HCT116 (cell line): ENCODE results near the gene PSORS1C1. TPM values are rescaled to one million over a fixed set of nuclear protein-coding genes. Genes with fewer than 3 reads are reported as not detected.

ENCODE experiments used
- ATAC-seq: fragments of 200-7000 bp; cut with Tn5 transposase; 2 replicates; pipeline ENCODE4 v1.9.1; 2020; ENCODE audit warnings: mild to moderate bottlenecking, moderate library complexity
- BruUV-seq: library from RNA; stranded (reverse); fragments of 400-500 nt; replicated peaks from 2 replicates; lab custom pipeline; 2021; lab: Mats Ljungman, UMichigan
- CTCF ChIA-PET: fragments of 300-600 bp; sonication (Branson Sonifier 250); formaldehyde crosslinking; loops from one replicate; lab custom pipeline; 2021; ENCODE audit warnings: antibody characterized with exemption; lab: Charles Lee
- POLR2A ChIA-PET: fragments of 300-600, 350-600 bp; sonication (Branson Sonifier 250); formaldehyde crosslinking; loops from one replicate; lab custom pipeline; 2021; ENCODE audit warnings: antibody characterized with exemption; lab: Charles Lee
- RAD21 ChIA-PET, 2 experiments: fragments of 300-600 bp; sonication (Branson Sonifier 250); formaldehyde crosslinking; loops; one replicate each; lab custom pipeline; 2023; ENCODE audit warnings: low total read pairs in 2 of 2; ENCODE audit not compliant: uncharacterized antibody in 2 of 2, unreplicated experiment in 2 of 2, low non-redundant PET in 1 of 2; lab: Charles Lee
- DNase-seq: peaks from one replicate; pipeline ENCODE4 v3.0.0-alpha.2; 2010; ENCODE audit warnings: low read depth, low spot score
- H2AFZ ChIP-seq: fragments of 200-600 bp; shearing (Covaris generic), sonication (generic); 2 replicates; pipeline ENCODE4 v1.6.1; 2017; ENCODE audit warnings: low read depth, mixed run types, mixed read lengths, antibody characterized with exemption, low read length; ENCODE audit not compliant: poor library complexity, severe bottlenecking
- H3K27ac ChIP-seq: 2 replicates; pipeline ENCODE4 v1.5.1; 2012; ENCODE audit warnings: low read depth, low read length
- H3K27me3 ChIP-seq: fragments of 200-600 bp; sonication (generic); 2 replicates; pipeline ENCODE4 v1.6.1; 2016; ENCODE audit warnings: mixed run types, low read length, mixed read lengths; ENCODE audit not compliant: insufficient read depth
- H3K36me3 ChIP-seq, 2 experiments: fragments of 200-500 bp in 1 of 2; fragments of 200-600 bp in 1 of 2; sonication (Bioruptor generic) in 1 of 2; sonication (generic) in 1 of 2; 2 replicates each; pipeline versions ENCODE4 v1.5.1 to v1.6.1; 2014 to 2016; ENCODE audit warnings: low read length in 2 of 2, inconsistent platforms in 1 of 2, mixed read lengths in 1 of 2, mixed run types in 1 of 2; ENCODE audit not compliant: insufficient read depth in 2 of 2, control insufficient read depth in 1 of 2
- H3K4me1 ChIP-seq, 2 experiments: fragments of 200-600 bp in 1 of 2; sonication (generic) in 1 of 2; 2 replicates each; pipeline versions ENCODE4 v1.5.1 to v1.6.1; 2012 to 2017; ENCODE audit warnings: low read length in 2 of 2, inconsistent platforms in 1 of 2, mild to moderate bottlenecking in 1 of 2, mixed read lengths in 1 of 2, mixed run types in 1 of 2, moderate library complexity in 1 of 2; ENCODE audit not compliant: insufficient read depth in 2 of 2, control insufficient read depth in 1 of 2
- H3K4me2 ChIP-seq: fragments of 200-600 bp; sonication (generic); 2 replicates; pipeline ENCODE4 v1.6.1; 2017; ENCODE audit warnings: mixed run types, low read length, mixed read lengths
- H3K4me3 ChIP-seq, 2 experiments: fragments of 200-600 bp in 1 of 2; sonication (generic) in 1 of 2; replicated peaks in 1 of 2; 2 replicates each; pipeline ENCODE4 v1.5.1; 2011 to 2016; ENCODE audit warnings: low read length in 2 of 2, control low read depth in 1 of 2, low read depth in 1 of 2, mild to moderate bottlenecking in 1 of 2, mixed read lengths in 1 of 2, mixed run types in 1 of 2
- H3K79me2 ChIP-seq: fragments of 200-600 bp; sonication (generic); 2 replicates; pipeline ENCODE4 v1.6.1; 2017; ENCODE audit warnings: mild to moderate bottlenecking, mixed run types, low read length, moderate library complexity, mixed read lengths; ENCODE audit not compliant: insufficient read depth
- H3K9ac ChIP-seq: fragments of 200-600 bp; sonication (generic); 2 replicates; pipeline ENCODE4 v1.6.1; 2016; ENCODE audit warnings: low read length, mixed read lengths
- H3K9me2 ChIP-seq: fragments of 200-600 bp; sonication (generic), shearing (Covaris generic); 2 replicates; pipeline ENCODE4 v1.6.1; 2017; ENCODE audit warnings: mixed run types, mild to moderate bottlenecking, moderate library complexity; ENCODE audit not compliant: insufficient read depth
- H3K9me3 ChIP-seq, 2 experiments: fragments of 200-500 bp in 1 of 2; fragments of 200-600 bp in 1 of 2; sonication (Bioruptor generic) in 1 of 2; sonication (generic) in 1 of 2; 2 replicates each; pipeline ENCODE4 v1.6.1; 2014 to 2017; ENCODE audit warnings: low read length in 2 of 2, mixed read lengths in 2 of 2, inconsistent platforms in 1 of 2, low read depth in 1 of 2, mild to moderate bottlenecking in 1 of 2, mixed run types in 1 of 2, moderate library complexity in 1 of 2; ENCODE audit not compliant: control insufficient read depth in 1 of 2, insufficient read depth in 1 of 2
- H4K20me1 ChIP-seq: fragments of 200-600 bp; sonication (generic), shearing (Covaris generic); 2 replicates; pipeline ENCODE4 v1.6.1; 2017; ENCODE audit warnings: mixed run types, mild to moderate bottlenecking, moderate library complexity; ENCODE audit not compliant: insufficient read depth
- CBX3 ChIP-seq: IDR thresholded peaks from 2 replicates; pipeline ENCODE4 v1.6.1; 2012; ENCODE audit warnings: low read depth
- CEBPB ChIP-seq: IDR thresholded peaks from 2 replicates; pipeline ENCODE4 v1.6.1; 2012; ENCODE audit warnings: low read depth
- EGR1 ChIP-seq: IDR thresholded peaks from 2 replicates; pipeline ENCODE4 v1.6.1; 2012; ENCODE audit warnings: low read depth
- EZH2 ChIP-seq: fragments of 200-600 bp; sonication (generic); IDR thresholded peaks from 2 replicates; pipeline ENCODE4 v1.6.1; 2017; ENCODE audit warnings: antibody characterized with exemption, mixed run types
- JUND ChIP-seq: IDR thresholded peaks from 2 replicates; pipeline ENCODE4 v1.6.1; 2012
- POLR2AphosphoS5 ChIP-seq: IDR thresholded peaks from 2 replicates; pipeline ENCODE4 v1.6.1; 2011; ENCODE audit warnings: mild to moderate bottlenecking, low read depth, low read length, moderate library complexity
- RAD21 ChIP-seq: IDR thresholded peaks from 2 replicates; pipeline ENCODE4 v1.6.1; 2012; ENCODE audit warnings: low read depth, mild to moderate bottlenecking
- SIN3A ChIP-seq: IDR thresholded peaks from 2 replicates; pipeline ENCODE4 v1.6.1; 2012; ENCODE audit warnings: low read depth
- TCF7L2 ChIP-seq: IDR thresholded peaks from 2 replicates; pipeline ENCODE4 v1.7.0; 2011; ENCODE audit warnings: borderline replicate concordance, inconsistent platforms; ENCODE audit not compliant: insufficient read depth, insufficient read length; ENCODE audit errors: extremely low read depth
- YY1 ChIP-seq: IDR thresholded peaks from 2 replicates; pipeline ENCODE4 v1.6.1; 2011; ENCODE audit warnings: low read length, low read depth, moderate library complexity, mild to moderate bottlenecking; ENCODE audit not compliant: insufficient replicate concordance; ENCODE audit errors: extremely low read depth
- intact Hi-C: fragments of 100-400 bp; cut with micrococcal nuclease; formaldehyde crosslinking; loops from 2 replicates; pipeline ENCODE4 v1.10.0; 2022
- total RNA-seq: library from RNA; stranded (reverse); gene quantifications from one replicate; pipeline ENCODE4 v1.2.1, GENCODE V29; 2021; ENCODE audit not compliant: unreplicated experiment
- TF ChIP-seq, protein P1 (sequence below), 3 experiments: fragments of 200-600 bp in 1 of 3; sonication (generic) in 1 of 3; IDR thresholded peaks in 2 of 3; conservative IDR thresholded peaks in 1 of 3; 2 replicates each; pipeline ENCODE4 v1.5.1; 2012 to 2017; ENCODE audit warnings: low read depth in 2 of 3, low read length in 2 of 3, antibody characterized with exemption in 1 of 3, borderline replicate concordance in 1 of 3, control low read depth in 1 of 3, mild to moderate bottlenecking in 1 of 3, mixed read lengths in 1 of 3, mixed run types in 1 of 3, moderate library complexity in 1 of 3; ENCODE audit not compliant: insufficient read depth in 1 of 3
- TF ChIP-seq, protein P2 (sequence below): IDR thresholded peaks from 2 replicates; pipeline ENCODE4 v1.6.1; 2012
- TF ChIP-seq, protein P3 (sequence below): IDR thresholded peaks from 2 replicates; pipeline ENCODE4 v1.6.1; 2012

The PSORS1C1 gene
- total RNA-seq, 1 experiment from 2014 or later, result 9.8 TPM

DNA sequence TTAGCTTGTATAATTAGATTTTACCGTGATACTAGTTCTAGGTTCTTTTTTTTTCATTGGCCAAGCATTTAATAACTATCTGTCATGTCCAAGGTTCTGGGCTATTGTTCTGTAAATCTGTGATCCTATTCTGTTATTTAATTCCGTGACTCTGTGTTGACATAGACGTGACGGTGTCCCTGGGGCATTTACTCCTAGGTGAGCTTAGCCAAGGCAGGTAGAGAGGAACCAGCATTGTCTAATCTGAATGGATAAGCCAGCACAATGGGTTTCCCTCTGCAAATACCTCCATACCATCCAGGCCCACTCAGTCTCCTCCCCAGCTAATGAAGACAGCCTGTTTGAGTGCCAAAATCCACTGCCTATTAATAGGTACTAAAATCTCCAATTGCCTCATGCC is 14.5 kb downstream of the PSORS1C1 start (continued):
- TF ChIP-seq RAD21, result no peak
- no peak for TF ChIP-seq SIN3A
- no peak for TF ChIP-seq CBX3
- TF ChIP-seq, protein P1, sequence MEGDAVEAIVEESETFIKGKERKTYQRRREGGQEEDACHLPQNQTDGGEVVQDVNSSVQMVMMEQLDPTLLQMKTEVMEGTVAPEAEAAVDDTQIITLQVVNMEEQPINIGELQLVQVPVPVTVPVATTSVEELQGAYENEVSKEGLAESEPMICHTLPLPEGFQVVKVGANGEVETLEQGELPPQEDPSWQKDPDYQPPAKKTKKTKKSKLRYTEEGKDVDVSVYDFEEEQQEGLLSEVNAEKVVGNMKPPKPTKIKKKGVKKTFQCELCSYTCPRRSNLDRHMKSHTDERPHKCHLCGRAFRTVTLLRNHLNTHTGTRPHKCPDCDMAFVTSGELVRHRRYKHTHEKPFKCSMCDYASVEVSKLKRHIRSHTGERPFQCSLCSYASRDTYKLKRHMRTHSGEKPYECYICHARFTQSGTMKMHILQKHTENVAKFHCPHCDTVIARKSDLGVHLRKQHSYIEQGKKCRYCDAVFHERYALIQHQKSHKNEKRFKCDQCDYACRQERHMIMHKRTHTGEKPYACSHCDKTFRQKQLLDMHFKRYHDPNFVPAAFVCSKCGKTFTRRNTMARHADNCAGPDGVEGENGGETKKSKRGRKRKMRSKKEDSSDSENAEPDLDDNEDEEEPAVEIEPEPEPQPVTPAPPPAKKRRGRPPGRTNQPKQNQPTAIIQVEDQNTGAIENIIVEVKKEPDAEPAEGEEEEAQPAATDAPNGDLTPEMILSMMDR (IDR thresholded peaks at IDR 0.05 in 2 of 3, conservative IDR thresholded peaks at IDR 0.05 in 1 of 3; ENCODE audit: borderline replicate concordance in 1 of 3, insufficient read depth in 1 of 3, low read depth in 2 of 3, low read length in 2 of 3), result no peak
- TF ChIP-seq EZH2, result no peak
- TF ChIP-seq EGR1, result no peak
- TF ChIP-seq CEBPB, result no peak
- TF ChIP-seq, protein P2, sequence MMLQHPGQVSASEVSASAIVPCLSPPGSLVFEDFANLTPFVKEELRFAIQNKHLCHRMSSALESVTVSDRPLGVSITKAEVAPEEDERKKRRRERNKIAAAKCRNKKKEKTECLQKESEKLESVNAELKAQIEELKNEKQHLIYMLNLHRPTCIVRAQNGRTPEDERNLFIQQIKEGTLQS, result no peak
- no peak for TF ChIP-seq JUND
- TF ChIP-seq YY1, result no peak

DNA sequence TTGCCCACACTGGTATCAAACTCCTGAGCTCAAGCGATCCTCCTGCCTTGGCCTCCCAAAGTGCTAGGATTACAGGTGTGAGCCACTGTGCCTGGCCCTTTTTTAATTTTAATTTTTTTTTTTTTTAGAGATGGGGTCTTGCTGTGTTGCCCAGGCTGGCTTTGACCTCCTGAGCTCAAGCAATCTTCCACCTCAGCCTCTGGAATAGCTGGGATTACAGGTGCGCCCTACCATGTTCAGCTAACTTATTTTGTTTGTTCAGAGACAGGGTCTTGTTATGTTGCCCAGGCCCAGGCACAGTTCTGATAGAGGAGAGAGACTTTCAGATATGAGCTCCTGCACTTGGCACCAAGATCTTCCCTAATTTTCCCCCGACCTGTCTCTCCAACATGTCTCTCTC is 16.2 kb downstream of the PSORS1C1 start:
- H3K9ac ChIP-seq, result no peak overlapping the region
- no peaks in the 10 kb centered on the region for H3K36me3 ChIP-seq
- H2AFZ ChIP-seq, result no peak overlapping the region
- ATAC-seq (no peak), DNase-seq (no peak)
- CTCF ChIA-PET, result interaction anchor here (1.3 to 2.6 kb wide), 2 partner anchors 9 to 16 kb away, joined by 4 to 12 read pairs; partner anchors contain the start of gene PSORS1C1
- H3K27me3 ChIP-seq, result no peaks in the 10 kb centered on the region
- TF ChIP-seq POLR2AphosphoS5 (no peak), TCF7L2 (no peak), JUND (no peak), CEBPB (no peak), CBX3 (no peak), RAD21 (no peak)
- TF ChIP-seq, protein P3, sequence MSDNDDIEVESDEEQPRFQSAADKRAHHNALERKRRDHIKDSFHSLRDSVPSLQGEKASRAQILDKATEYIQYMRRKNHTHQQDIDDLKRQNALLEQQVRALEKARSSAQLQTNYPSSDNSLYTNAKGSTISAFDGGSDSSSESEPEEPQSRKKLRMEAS, result no peak
- TF ChIP-seq, protein P1 (IDR thresholded peaks at IDR 0.05 in 2 of 3, conservative IDR thresholded peaks at IDR 0.05 in 1 of 3; ENCODE audit: borderline replicate concordance in 1 of 3, insufficient read depth in 1 of 3, low read depth in 2 of 3, low read length in 2 of 3), result no peak
- BruUV-seq, result no TSS peak
- intact Hi-C loops, result no loop called here
- no peak overlapping the region for H3K27ac ChIP-seq
- POLR2A ChIA-PET, result no interaction called here
- H3K4me1 ChIP-seq, result peaks cover 3 to 14% of the 10 kb centered on the region in 2 experiments
- no peak overlapping the region for H3K4me2 ChIP-seq
- no peak overlapping the region for H3K4me3 ChIP-seq
- no peaks in the 10 kb centered on the region for H4K20me1 ChIP-seq
- no peaks in the 10 kb centered on the region for H3K79me2 ChIP-seq
- RAD21 ChIA-PET, result no interaction called here
- no peaks in the 10 kb centered on the region for H3K9me3 ChIP-seq
- H3K9me2 ChIP-seq, result no peaks in the 10 kb centered on the region
